GM21619 (cell line): ENCODE measurements around the gene PRAMEF14.
"Not testable (repeated sequence)": the region's sequence is repeated elsewhere in the genome, so short reads cannot be mapped to it uniquely, and the experiment has no call there.

Source experiments
- ATAC-seq: cut with Tn5 transposase; IDR thresholded peaks from one replicate; pipeline ENCODE4 v1.9.1; 2021; ENCODE audit not compliant: unreplicated experiment

The PRAMEF14 gene, protein sequence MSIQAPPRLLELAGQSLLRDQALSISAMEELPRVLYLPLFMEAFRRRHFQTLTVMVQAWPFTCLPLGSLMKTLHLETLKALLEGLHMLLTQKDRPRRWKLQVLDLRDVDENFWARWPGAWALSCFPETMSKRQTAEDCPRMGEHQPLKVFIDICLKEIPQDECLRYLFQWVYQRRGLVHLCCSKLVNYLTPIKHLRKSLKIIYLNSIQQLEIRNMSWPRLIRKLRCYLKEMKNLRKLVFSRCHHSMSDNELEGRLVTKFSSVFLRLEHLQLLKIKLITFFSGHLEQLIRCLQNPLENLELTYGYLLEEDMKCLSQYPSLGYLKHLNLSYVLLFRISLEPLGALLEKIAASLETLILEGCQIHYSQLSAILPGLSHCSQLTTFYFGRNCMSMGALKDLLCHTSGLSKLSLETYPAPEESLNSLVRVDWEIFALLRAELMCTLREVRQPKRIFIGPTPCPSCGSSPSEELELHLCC

DNA sequence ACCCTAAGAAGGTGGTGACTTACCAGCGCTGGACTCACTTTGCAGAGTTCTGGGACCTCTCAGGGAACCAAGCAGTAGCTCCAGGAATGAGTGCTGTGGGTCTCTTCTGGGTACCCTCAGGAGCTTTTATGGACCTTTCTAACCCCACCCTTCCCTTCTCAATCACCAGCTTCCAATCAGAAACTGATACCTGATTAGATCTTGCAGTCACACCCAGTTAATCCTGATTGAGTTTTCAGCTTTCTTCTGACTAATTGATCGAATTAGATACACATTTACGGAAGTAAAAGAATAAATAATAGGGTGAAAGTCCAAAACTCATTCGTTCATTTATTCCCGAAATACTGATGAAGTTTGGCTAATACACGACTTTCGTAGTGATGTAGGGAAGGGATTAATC lies at the start of gene PRAMEF14:
PRAMEF14 (minus strand) TSS at position 101 of the 400 bp plus-strand sequence. CDS start 1,820 bp downstream, outside the sequence.
- ATAC-seq, result not testable (repeated sequence)

DNA sequence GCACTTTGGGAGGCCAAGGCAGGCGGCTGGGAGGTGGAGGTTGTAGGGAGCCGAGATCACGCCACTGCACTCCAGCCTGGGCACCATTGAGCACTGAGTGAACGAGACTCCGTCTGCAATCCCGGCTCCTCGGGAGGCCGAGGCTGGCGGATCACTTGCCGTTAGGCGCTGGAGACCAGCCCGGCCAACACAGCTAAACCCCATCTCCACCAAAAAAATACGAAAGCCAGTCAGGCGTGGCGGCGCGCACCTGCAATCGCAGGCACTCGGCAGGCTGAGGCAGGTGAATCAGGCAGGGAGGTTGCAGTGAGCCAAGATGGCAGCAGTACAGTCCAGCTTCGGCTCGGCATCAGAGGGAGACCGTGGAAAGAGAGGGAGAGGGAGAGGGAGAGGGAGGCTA lies 48.4 kb upstream of the PRAMEF14 start:
- ATAC-seq, result not testable (repeated sequence)

DNA sequence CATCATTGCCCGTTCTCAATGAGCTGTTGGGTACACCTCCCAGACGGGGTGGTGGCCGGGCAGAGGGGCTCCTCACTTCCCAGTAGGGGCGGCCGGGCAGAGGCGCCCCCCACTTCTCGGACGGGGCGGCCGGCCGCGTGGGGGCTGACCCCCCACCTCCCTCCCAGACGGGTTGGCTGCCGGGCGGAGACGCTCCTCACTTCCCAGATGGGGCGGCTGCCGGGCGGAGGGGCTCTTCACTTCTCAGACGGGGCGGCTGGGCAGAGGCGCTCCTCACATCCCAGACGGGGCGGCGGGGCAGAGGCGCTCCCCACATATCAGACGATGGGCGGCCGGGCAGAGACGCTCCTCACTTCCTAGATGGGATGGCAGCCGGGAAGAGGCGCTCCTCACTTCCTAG lies 47.8 kb upstream of the PRAMEF14 start:
- not testable (repeated sequence) for ATAC-seq

DNA sequence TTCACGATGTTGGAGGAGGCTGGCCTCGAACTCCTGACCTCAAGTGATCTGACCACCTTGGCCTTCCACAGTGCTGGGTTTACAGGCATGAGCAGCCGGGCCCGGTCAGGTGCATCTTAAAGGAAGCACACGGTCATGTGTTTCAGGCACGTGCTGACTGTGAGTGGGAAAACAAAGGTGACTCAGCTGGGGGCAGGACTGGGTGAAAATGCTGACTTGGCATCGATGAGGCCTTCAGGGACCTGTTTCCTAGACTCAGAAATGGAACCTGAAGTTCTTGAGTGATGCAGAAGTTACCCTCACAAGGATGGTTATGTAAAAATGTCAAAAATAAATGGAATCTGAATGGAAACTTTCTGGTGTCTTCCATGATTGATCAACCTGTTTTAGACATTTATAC lies 46.1 kb upstream of the PRAMEF14 start:
- ATAC-seq, result not testable (repeated sequence)

DNA sequence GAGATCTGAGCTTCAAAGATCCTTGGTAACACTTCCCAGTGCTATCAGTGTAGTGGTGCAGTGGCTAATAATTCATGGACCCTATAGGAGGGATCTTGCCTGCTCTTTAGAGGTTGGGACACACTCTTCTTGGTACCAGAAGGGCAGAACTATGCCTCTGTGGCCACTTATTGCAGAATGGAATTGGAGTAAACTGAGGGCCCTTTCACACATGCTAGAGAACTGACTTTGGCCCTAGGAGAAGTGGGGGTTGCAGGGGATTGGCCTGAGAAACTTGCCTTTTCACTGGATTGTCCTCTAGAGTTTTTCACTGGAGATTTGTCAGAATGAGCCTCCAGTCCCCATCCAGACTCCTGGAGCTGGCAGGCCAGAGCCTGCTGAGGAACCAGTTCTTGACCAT lies 42.4 kb upstream of the PRAMEF14 start, which contains the start of gene PRAMEF17:
PRAMEF17 (plus strand) TSS at position 301 of the 400 bp plus-strand sequence; CDS start at position 327, 26 bp downstream.
- not testable (repeated sequence) for ATAC-seq

DNA sequence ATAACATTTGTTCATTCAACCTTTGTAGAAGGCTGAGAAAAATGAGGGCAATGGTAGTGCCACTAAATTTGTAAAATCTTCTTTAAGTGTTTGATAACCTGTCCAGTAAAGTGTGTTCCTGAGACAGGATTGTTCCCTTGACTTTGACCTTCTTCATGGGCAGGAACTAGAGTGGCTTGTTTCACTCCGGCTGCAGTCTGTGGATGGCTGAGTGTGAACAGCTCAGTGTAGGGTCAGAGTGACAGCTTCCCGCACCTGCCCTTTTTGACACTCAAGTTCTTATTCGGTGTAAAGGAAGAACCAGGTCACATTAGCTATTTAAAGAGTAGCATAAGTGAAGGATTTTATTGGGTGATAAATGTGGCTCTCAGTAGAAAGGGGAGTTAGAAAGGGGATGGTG lies 33.4 kb upstream of the PRAMEF14 start:
- ATAC-seq, result not testable (repeated sequence)

DNA sequence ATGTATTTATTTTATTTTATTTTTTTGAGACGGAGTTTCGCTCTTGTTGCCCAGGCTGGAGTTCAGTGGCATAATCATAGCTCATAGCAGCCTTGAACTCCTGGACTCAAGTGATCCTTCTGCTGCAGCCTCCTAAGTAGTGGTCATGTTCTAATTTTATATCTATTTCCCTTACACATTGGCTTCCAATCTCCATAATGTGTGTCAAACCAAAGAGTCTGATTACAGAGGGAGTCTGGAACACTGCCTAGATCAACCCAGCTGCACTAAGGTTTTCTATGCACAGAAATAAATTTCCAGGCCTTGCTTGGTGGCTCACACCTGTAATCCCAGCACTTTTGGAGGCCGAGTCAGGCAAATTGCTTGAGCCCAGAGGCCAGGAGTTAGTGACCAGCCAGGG lies 32.0 kb upstream of the PRAMEF14 start:
- ATAC-seq, result not testable (repeated sequence)

DNA sequence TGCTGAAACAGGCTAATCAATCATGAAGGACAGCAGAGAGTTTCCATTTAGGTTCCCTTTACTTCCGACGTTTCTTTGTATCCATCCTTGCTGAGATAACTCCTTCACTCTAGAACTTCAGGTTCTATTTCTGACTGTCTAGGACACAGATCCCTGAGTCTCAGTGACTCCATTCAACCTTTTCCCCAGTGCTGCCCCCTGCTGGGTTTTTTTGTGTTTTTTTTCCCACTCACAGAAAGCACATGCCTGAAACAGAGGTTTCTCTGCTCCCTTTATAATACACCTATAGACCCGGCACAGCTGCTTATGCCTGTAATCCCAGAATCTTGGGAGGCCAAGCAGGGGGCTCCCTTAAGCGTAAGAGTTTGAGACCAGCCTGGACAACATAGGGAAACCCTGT lies 21.6 kb upstream of the PRAMEF14 start:
- ATAC-seq, result not testable (repeated sequence)

DNA sequence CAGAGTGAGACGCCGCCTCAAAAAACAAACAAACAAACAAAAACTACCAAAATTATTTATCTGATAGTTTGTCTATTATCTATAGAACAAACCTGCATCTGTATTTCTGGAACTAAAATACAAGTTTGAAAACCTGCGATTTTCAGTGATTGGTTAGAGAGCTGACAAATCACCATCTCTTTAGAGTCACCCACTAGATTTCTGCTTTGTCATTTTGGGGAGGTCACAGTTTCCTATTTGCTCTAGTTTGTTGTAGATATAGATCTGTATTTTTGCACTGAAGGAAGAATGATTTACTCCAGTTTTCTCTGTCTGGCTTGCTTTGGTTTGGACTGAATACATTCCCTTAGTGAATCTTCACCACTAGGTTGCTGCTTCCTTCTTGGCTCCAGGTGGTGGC lies 19.6 kb upstream of the PRAMEF14 start:
- not testable (repeated sequence) for ATAC-seq

DNA sequence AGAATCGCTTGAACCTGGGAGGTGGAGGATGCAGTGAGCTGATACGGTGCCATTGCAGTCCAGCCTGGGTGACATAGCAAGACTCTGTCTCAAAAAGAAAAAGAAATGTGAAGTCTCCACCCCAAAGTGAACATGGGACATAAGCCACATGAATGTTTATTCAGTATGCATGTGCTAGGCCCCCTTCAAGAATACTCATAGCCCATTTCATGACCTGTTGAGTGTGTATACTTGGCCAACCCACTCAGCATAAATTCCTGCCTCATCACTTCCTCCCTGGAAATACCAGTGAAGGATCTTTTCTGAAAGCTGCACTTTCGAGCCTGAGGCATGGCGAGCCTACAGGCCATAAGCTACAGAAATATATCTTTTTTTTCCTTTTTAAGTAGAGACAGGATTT lies 18.0 kb upstream of the PRAMEF14 start:
- not testable (repeated sequence) for ATAC-seq

DNA sequence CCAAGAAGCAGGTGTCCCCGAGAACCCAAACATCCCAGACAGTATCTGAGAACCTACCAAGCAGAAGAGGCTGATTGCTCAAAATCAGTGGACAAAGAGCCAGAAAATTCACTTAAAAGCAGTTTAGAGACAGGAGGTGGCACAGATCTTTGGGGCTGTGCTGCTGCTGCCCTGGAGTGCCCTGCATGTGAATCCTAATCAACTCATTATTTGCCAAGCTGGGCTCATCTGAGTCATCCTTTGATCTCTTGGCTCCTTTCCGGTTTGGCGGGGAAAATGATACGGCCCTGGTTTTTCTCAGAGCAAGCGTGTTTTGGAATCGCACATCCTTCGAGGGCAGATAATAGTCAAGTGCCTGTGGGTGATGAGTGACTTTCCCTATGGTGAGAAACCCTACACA lies 15.4 kb upstream of the PRAMEF14 start:
- not testable (repeated sequence) for ATAC-seq

DNA sequence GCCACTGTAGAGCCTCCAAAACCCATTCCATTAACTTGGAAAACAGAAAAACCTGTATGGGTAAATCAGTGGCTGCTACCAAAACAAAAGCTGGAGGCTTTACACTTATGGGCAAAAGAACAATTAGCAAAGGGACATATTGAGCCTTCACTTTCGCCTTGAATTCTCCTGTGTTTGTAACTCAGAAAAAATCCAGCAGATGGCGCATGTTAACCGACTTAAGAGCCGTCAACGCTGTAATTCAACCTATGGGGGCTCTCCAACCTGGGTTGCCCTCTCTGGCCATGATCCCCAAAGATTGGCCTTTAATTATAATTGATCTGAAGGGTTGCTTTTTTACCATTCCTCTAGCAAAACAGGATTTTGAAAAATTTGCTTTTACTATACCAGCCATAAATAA lies 9.8 kb upstream of the PRAMEF14 start:
- not testable (repeated sequence) for ATAC-seq

DNA sequence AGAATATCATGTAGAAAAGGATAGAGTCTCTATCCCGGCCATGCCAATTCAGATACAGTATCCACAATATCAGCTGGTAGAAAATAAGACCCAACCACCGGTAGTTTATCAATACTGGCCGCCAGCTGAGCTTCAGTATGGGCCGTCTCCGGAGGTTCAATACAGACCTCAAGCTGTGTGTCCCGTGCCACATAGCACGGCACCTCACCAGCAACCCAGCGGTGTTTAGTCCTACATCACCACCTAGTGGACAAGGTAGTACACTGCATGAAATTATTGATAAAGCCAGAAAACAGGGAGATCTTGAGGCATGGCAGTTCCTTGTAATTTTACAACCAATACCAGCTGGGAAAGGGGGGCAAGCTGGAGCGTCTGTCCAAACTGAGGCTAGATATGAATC lies 7.5 kb upstream of the PRAMEF14 start:
- ATAC-seq, result not testable (repeated sequence)

DNA sequence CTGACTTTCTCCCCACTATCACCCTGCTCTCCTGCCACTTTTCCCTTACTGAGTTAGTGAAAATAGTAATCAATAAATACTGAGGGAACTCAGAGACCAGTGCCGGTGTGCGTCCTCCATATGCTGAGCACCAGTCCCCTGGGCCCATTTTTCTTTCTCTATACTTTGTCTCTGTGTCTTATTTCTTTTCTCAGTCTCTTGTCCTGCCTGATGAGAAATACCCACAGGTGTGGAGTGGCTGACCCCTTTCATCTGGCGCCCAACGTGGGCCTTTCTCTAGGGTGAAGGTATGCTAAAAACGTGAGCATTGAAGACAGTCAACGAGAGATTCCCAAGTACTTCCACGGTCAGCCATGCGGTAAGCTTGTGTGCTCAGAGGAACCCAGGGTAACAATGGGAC lies 6.5 kb upstream of the PRAMEF14 start:
- not testable (repeated sequence) for ATAC-seq

DNA sequence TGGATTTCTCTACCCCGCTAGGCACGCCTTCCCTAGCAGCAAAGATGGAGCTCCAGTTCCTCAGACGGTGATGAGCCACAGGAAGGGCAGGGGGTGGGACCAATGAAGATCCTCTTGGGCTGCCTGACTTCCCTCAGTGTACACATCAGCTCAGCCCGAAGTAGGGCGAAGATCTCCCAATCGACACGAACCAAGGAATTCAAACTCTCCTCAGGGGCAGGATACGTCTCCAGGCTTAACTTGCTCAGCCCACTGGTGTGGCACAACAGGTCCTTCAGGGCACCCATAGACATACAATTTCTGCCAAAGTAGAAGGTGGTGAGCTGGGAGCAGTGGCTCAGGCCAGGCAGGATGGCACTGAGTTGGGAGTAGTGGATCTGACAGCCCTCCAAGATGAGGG lies 4.4 kb downstream of the PRAMEF14 start:
- ATAC-seq, result not testable (repeated sequence)

DNA sequence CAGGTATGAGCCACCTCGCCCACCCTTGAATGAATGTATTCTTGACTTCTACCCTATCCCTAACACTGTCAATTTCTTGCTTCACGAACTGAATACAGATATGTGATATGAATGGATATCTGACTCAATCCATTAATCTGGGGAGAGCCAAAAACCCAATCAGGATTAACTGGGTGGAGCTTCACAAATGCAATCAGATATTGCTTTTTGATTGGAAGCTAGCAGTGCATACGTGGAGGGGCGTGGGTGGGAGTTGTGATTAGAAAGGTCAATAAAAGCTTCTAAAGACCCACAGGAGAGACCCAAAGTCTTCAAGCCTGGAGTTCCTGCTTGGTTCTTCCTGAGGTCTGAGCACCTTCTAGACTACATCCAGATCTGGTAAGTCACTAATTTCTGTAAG lies 31.7 kb downstream of the PRAMEF14 start, which contains the start of gene PRAMEF15:
PRAMEF15 (plus strand) TSS at position 301 of the 400 bp plus-strand sequence. CDS start 2,827 bp downstream, outside the sequence.
- not testable (repeated sequence) for ATAC-seq

DNA sequence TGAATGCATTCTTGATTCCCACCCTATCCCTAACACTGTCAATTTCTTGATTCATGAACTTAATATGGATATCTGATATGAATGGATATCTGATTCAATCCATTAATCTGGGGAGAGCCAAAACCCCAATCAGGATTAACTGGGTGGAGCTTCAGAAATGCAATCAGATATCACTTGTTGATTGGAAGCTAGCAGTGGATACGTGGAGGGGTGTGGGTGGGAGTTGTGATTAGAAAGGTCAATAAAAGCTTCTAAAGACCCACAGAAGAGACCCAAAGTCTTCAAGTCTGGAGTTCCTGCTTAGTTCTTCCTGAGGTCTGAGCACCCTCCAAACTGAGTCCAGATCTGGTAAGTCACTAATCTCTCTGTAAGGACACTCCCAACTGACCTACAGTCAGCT lies 43.7 kb downstream of the PRAMEF14 start, which contains the start of gene PRAMEF33:
PRAMEF33 (plus strand) TSS at position 301 of the 400 bp plus-strand sequence. CDS start 2,416 bp downstream, outside the sequence.
- ATAC-seq, result not testable (repeated sequence)

DNA sequence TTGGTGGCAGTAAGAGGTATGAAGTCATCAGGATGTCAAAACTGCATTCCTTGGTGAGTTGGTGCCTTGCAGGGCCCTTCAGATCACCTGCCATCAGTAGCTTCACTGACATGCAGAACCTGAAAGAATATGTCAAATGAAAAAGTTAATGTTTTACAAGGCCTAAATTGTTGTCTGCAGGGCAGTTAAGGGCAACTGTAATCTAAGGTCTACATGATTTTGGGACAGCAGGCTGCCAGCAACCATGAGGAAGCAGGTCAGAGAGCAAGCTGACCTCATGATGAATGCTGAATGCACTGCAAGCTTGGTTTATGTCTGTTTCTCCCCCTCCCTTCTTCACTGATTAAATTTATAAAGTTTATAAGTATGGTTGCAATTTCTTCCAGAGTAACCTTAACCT lies 44.7 kb downstream of the PRAMEF14 start:
- ATAC-seq, result not testable (repeated sequence)

DNA sequence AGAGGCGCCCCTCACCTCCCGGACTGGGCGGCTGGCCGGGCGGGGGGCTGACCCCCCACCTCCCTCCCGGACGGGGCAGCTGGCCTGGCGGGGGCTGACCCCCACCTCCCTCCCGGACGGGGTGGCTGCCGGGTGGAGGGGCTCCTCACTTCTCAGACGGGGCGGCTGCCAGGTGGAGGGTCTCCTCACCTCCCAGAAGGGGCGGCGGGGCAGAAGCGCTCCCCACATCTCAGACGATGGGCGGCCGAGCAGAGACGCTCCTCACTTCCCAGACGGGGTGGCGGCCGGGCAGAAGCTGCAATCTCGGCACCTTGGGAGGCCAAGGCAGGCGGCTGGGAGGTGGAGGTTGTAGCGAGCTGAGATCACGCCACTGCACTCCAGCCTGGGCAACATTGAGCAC lies 48.2 kb downstream of the PRAMEF14 start:
- ATAC-seq, result not testable (repeated sequence)

DNA sequence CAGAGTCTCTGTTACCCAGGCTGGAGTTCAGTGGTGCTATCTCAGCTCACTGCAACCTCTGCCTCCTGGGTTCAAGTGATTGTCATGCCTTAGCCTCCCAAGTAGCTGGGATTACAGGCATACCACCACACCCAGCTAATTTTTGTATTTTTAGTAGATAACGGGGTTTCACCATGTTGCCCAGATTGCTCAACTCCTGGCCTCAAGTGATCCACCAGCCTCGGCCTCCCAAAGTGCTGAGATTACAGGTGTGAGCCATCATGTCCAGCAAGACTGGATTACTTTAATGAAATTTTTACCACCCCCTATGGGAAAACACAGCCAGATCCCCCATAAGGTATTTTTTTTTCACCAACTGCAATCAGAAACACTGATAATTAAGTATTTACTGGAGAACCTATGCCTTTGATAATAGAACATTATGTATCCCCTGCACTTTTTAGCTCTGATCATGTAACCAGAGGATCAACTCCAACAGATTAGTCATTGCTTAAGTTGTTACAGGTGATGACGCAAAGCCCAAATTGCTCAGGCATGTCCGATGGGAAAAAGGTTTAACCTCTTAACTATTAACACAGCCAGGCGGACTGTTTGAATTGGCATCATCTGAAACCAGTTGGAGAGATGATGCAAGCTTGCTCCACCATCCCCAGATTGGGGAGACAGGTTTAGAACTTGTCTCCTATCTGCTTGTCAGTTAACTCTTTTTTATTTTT lies 49.6 kb downstream of the PRAMEF14 start:
- not testable (repeated sequence) for ATAC-seq
